ENCODE results near the gene DVL1.
A peak's percentile ranks its signal among the peaks of the same experiment; 100 is the strongest.
"Not testable (repeated sequence)": the region's sequence is repeated elsewhere in the genome, so short reads cannot be mapped to it uniquely, and the experiment has no call there.

Gene DVL1

GRCh38 chr1:1373051-1373814 is 24.0 kb upstream of the DVL1 start:
- ATAC-seq: no peak

GRCh38 chr1:1371746-1372711 is 22.8 kb upstream of the DVL1 start:
- ATAC-seq: peak in 1 of 2 donors; percentile 8

GRCh38 chr1:1371364-1371745 is 22.1 kb upstream of the DVL1 start:
- no peak for ATAC-seq

GRCh38 chr1:1370771-1371300 is 21.6 kb upstream of the DVL1 start:
- no peak for ATAC-seq

GRCh38 chr1:1370094-1370493 is 20.9 kb upstream of the DVL1 start:
- ATAC-seq: not testable (repeated sequence)

GRCh38 chr1:1367315-1367714 is 18.1 kb upstream of the DVL1 start:
- ATAC-seq: no peak

GRCh38 chr1:1366699-1367066 is 17.5 kb upstream of the DVL1 start:
- no peak for ATAC-seq

GRCh38 chr1:1365875-1366698 is 16.9 kb upstream of the DVL1 start:
- ATAC-seq: no peak

GRCh38 chr1:1364266-1364665 is 15.0 kb upstream of the DVL1 start:
- ATAC-seq: no peak

- ATAC-seq: no peak
Observed at GRCh38 chr1:1361982-1362423, 12.8 kb upstream of the DVL1 start.

- no peak for ATAC-seq
Observed at GRCh38 chr1:1361233-1361981, 12.2 kb upstream of the DVL1 start.

GRCh38 chr1:1360506-1361169 is 11.4 kb upstream of the DVL1 start:
- ATAC-seq: no peak

GRCh38 chr1:1359664-1360468 is 10.6 kb upstream of the DVL1 start:
- no peak for ATAC-seq

GRCh38 chr1:1359308-1359663 is 10.1 kb upstream of the DVL1 start:
- no peak for ATAC-seq

GRCh38 chr1:1358433-1359271 is 9.4 kb upstream of the DVL1 start, which contains the start of gene MXRA8:
Gene MXRA8 (minus strand): TSS chr1:1358555. CDS start chr1:1358504, 51 bp downstream.
- ATAC-seq: no peak

- no peak for ATAC-seq
Observed at GRCh38 chr1:1357871-1358432, 8.7 kb upstream of the DVL1 start.

GRCh38 chr1:1356796-1357401 is 7.7 kb upstream of the DVL1 start:
- no peak for ATAC-seq

- no peak for ATAC-seq
Observed at GRCh38 chr1:1356166-1356795, 7.1 kb upstream of the DVL1 start.

Measured in activated CD4-positive, CD25-positive, alpha-beta regulatory T cell treated with anti-CD3 and anti-CD28 coated beads, Interleukin-2, amount 50 U/mL, for 24 hours (primary cell).